ENCODE data around the gene KLHL33. TPM values are rescaled to one million over a fixed set of nuclear protein-coding genes. Genes with fewer than 3 reads are reported as not detected.

KLHL33 gene
- polyA plus RNA-seq, 3 donors = 0.35 to 0.50 (median 0.45) TPM

DNA sequence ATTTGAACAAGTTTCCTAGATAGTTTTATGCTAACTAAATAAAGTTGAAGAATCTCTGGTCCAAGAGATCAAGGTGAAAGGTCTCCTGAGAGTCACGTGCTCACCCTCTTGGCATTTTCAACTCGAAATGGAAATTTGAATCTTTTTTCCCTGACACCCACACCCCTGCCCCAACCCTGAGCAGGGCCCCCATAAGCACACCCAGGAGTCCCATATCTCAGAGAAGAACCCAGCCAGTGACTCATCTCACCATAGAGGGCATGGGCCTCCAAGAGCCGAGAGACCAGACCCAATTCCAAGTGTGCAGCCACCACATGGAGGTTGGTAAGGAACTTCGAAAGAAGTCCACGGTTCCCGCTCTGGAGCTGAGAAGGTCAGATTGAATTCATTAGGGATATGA lies 55.3 kb downstream of the KLHL33 start:
- DNase-seq (ENCODE audit: low read depth in 3 of 3, low spot score in 2 of 3) = no peak

DNA sequence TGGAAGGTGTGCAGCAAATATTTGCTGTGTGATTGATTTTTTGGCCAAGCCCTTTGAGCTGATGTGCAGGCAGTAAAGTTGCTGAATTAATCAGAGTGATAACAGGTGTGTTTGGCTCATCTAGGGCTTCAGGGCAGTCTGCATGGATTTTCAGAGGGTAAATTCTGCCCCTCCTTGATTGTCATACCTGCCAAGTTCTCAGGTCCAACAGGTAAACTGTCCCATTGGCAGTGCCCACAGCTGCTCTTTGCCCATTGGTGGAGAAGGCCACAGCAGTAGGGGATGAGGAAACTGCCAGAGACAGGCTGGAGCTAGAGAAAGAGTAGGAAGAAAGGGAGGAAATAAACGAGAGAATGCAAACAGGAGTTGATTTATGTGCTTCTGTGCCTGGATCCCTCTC lies 56.2 kb downstream of the KLHL33 start:
- no peak for DNase-seq (ENCODE audit: low read depth in 3 of 3, low spot score in 2 of 3)

DNA sequence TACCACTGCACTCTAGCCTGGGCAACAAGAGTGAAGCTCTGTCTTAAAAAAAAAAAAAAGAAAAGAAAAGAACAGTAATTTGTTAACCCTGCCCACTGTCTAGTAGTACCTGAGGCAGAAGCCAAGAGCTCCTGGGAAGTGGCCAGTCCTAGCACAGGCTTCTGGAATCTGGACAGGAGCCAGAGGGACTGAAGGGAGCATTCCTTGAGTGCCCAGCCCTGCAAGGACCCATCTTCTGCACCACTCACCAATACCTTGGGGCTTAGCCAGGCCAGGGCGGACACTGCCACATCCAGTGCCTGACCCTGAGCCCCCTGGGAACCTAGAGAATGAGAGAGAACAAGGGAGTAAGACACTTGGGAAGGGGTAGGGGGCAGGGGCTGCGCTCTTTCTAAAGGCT lies 58.8 kb downstream of the KLHL33 start:
- no peak for DNase-seq (ENCODE audit: low read depth in 3 of 3, low spot score in 2 of 3)

DNA sequence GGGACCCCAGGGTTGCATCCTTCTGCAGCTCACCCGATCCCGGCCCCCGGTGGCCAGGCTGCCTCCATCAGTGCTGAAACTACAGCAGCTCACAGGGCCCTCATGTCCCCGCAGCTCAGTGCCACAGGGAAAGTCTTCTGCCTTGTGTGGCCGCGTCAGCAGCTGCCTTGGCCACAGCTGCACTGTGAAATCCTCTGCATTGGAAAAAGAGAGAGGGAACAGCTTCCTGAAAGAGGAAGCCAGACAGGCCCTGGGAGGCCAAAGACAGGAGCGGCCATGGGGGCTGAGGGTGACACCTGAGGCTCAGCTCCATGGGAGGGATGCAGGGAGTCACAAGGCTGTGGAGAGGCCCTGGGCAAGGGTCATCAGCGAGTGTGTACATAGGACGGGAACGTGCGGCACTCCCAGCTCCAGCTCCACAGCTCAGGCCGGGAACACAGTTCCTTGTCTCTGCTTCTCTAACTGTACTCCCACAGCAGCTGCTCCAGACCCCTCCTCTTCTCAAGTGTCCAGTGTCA lies 59.8 kb downstream of the KLHL33 start:
- no peak for DNase-seq (ENCODE audit: low read depth in 3 of 3, low spot score in 2 of 3)

Other genes starting within 250 kb of the KLHL33 start
- not detected for gene OR11G2, start 245.3 kb downstream of the KLHL33 start, polyA plus RNA-seq (ENCODE audit: insufficient read length in 3 of 3)
- not detected for gene OR11H6, start 212.5 kb downstream of the KLHL33 start, polyA plus RNA-seq (ENCODE audit: insufficient read length in 3 of 3)
- gene OR11H7, start 207.2 kb downstream of the KLHL33 start, polyA plus RNA-seq (ENCODE audit: insufficient read length in 3 of 3) = under 1 TPM; 0.43 to 0.55 (median 0.45) TPM
- not detected for gene OR11H4, start 196.9 kb downstream of the KLHL33 start, polyA plus RNA-seq (ENCODE audit: insufficient read length in 3 of 3)
- gene TTC5, start 130.2 kb downstream of the KLHL33 start, polyA plus RNA-seq (ENCODE audit: insufficient read length in 3 of 3) = 10 to 100 TPM; 26.5 to 33.5 (median 32.2) TPM
- gene CCNB1IP1, start 102.9 kb downstream of the KLHL33 start, polyA plus RNA-seq (ENCODE audit: insufficient read length in 3 of 3) = 100 to 1,000 TPM; 115 to 138 (median 118) TPM
- 10 to 100 TPM; 47.2 to 63.9 (median 47.3) TPM for gene PARP2, start 92.5 kb downstream of the KLHL33 start, polyA plus RNA-seq (ENCODE audit: insufficient read length in 3 of 3)
- gene TEP1, start 22.7 kb downstream of the KLHL33 start, polyA plus RNA-seq (ENCODE audit: insufficient read length in 3 of 3) = 10 to 100 TPM; 17.1 to 18.4 (median 18.4) TPM
- 10 to 100 TPM; 46.3 to 56.0 (median 55.0) TPM for gene OSGEP, start 18.6 kb upstream of the KLHL33 start, polyA plus RNA-seq (ENCODE audit: insufficient read length in 3 of 3)
- gene APEX1, start 19.1 kb upstream of the KLHL33 start, polyA plus RNA-seq (ENCODE audit: insufficient read length in 3 of 3) = 100 to 1,000 TPM; 315 to 334 (median 325) TPM
- gene PIP4P1, start 25.3 kb upstream of the KLHL33 start, polyA plus RNA-seq (ENCODE audit: insufficient read length in 3 of 3) = 10 to 100 TPM; 31.2 to 40.7 (median 32.7) TPM
- 10 to 100 TPM; 65.3 to 72.8 (median 71.7) TPM for gene PNP, start 33.2 kb upstream of the KLHL33 start, polyA plus RNA-seq (ENCODE audit: insufficient read length in 3 of 3)
- gene RNASE10, start 69.4 kb upstream of the KLHL33 start, polyA plus RNA-seq (ENCODE audit: insufficient read length in 3 of 3) = under 1 TPM in 1 of 3 donors, not detected in 2; 0.18 TPM
- not detected for gene RNASE9, start 124.9 kb upstream of the KLHL33 start, polyA plus RNA-seq (ENCODE audit: insufficient read length in 3 of 3)
- gene RNASE11, start 151.8 kb upstream of the KLHL33 start, polyA plus RNA-seq (ENCODE audit: insufficient read length in 3 of 3) = not detected
- gene RNASE12, start 155.2 kb upstream of the KLHL33 start, polyA plus RNA-seq (ENCODE audit: insufficient read length in 3 of 3) = not detected
- gene OR6S1, start 205.5 kb upstream of the KLHL33 start, polyA plus RNA-seq (ENCODE audit: insufficient read length in 3 of 3) = not detected
- gene RNASE4, start 248.4 kb upstream of the KLHL33 start, polyA plus RNA-seq (ENCODE audit: insufficient read length in 3 of 3) = 1 to 10 TPM; 2.1 to 7.0 (median 2.6) TPM

All from right renal cortex interstitium (tissue), 3 donors.